ENCODE results near the gene PXYLP1.

Gene PXYLP1

DNA sequence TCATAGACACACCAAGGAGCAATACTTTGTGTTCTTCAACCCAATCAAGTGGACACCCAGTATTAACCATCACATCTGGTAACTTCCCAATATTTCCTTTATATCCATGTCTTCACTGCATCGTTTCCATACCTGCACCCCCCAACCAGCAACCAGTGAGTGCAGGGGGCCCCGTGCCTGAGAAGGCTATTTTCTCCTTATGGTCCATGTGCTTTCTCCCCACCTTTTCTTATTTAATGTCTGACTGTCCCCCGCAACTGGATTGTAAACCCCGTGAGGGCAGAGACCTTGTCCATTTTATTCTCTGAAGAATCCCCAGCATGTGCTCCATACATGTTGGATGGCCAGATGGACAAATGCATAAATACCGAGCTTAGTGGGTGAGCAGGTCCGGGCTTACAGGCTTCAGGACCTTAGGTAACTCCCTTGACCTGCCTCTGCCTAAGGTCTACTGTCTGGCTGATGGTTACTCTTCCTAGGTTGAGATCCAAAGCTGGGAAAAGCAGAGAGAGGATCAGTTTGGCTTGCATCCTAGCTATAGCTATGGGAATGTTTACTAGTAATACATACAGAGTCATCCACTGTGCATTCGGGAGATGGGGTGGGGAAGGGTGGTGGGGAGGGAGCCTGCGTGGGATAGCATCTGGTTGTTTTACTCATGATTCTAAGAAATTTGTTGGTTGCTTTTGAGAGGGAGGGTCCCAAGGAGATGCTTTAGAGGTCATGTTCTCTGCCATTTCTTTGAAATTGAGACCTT, 41.5 kb downstream of the PXYLP1 start:
- DNase-seq (ENCODE audit: low read depth in 2 of 2): no peak

DNA sequence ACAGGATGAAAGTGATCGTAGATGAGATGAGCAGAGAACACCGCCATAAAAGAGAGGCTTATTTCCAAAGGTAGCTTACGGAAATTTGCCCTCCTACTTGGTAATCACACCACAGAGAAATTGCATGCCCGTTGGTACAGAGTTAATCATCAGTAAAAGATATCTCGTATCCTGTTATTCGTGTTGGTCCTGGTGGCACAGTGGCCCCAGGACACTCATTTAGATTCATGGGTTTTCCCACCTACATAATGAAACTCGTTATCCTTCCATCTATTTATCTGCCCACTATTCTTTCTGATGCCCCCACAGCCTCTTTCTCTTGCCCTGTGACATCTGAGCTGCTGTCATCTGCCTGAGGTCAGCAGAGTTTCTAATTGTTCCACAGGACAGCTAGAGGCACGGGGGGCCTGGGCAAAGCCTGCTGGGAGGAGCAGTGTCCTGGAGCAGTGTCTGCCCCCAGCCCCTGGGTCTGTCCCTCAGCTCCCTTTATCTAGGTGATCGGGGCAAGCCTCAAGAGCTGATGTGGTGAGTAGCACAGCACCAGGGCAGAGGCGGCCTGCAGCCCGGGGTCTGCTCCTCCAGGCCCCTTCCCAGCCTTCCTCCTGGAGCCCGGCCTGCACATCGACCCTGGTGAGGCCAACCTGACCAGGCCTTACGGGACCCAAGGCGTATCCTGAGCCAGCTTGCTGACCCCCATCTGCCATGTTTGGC, 42.2 kb downstream of the PXYLP1 start:
- DNase-seq (ENCODE audit: low read depth in 2 of 2): no peak

DNA sequence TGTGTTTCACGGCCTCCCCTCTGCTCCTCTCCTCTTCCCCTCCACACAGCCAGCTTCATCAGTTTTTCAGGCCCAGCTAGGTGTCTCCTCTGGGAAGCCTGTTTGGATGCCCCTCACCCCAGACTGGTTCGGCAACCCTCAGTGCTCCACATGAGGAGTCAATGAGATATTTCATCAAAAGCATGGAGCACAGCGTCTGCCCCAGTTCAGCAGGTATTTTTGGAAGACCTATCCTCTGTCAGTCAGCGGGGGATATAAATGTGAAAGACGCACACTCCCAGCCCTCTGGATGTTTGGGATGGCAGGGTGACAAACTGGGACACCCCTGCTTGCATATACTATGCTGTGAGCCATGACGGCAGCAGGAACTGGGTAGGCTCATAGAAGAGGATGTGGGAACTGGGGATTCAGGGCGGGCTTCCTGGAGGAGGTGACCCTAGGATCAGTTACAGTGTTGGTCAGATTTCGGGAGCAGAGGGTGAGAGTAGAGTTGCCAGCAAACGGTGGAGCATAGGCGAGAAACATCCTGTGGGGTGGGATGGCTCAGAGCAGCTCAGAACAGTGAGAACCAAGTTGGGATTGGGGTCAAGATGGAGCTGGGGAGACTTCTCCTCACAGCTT, 42.9 kb downstream of the PXYLP1 start:
- no peak for DNase-seq (ENCODE audit: low read depth in 2 of 2)

DNA sequence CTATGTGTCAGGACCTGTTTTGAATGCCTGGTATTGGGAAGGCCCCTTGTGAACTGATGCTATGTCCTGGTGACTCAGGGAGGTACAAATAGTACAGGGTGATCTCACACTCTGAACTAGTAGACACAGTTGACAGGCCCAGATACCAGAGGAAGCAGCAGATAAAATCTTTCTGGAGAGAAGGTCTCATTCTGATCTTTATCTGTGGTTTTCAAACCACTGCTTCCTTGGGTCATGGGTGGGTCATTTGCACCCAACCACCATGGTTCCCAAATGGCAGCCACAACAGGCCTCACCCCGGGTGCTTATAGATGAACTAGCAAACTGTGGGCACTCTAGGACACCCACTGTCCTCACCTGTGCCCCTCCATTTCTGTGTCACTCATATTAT, 43.4 kb downstream of the PXYLP1 start:
- no peak for DNase-seq (ENCODE audit: low read depth in 2 of 2)

DNA sequence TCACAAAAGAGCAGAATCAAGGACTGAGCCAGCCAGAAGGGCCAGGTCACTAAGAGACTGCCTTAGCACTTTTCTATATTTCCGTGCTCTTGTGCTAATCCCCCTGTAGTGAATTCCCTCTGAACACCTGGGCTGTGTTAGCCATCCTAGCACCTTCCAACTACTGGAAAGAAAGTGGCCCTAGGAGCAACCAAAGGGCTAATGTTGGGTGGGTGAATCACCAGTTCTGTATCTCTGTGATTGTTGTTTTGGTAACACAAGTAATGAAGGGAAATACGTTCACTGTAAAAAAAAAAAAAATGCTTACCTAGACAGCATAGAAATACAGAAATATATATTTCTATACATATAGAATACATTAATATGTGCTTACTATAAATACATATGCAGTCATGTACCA, 43.9 kb downstream of the PXYLP1 start:
- no peak for DNase-seq (ENCODE audit: low read depth in 2 of 2)

DNA sequence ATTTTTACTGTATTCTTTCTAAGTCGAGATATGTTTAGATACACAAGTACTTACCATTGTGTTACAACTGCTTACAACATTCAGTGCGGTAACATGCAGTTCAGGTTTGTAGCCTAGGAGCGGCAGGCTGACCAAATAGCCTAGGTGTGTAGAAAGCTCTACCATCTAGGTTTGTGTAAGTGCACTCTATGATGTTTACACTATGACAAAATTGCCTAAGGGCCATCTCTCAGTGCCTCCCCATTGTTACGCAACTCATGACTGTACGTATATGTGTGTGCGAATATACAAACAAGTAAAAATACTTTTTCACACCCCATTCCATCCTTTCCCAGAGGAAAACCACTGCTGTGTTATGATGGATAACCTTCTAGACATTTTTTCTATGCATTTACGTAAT, 44.3 kb downstream of the PXYLP1 start:
- DNase-seq (ENCODE audit: low read depth in 2 of 2): no peak

DNA sequence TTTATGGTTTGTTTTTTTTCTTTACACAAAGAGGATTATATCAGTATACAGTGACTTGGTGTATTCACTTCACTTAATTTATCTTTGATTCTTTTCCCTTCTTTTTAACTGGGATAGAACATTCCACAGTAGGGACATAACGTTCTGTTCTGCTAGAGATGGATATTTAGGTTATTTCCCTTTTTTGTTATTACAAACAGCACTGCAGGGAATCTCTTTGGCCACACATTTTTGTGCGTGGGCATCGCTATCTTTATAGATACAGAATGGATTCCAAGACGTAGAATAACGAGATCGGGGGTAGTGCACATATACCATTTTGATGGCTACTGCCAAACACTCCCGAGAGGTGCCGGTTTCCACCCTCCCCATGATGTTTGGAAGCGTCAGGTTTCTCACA, 44.8 kb downstream of the PXYLP1 start:
- no peak for DNase-seq (ENCODE audit: low read depth in 2 of 2)

DNA sequence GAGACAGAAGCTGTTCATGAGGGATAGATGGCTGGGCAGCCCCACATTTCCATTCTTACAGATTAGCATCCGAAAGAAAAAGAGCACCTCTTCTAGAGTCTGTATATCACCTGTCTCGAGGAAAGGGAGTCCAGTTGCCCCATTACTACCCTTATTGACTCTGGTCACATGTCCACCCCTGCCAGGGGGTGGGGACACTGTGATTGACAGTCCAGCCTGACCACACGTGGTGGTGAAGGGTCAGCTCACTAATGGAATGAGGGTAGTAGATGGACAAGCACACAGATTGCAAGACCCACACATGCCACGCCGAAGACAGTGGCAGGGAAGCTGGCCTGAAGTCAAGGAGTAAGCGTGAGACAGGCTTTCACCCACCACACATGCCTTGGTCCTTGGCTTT, 45.8 kb downstream of the PXYLP1 start:
- DNase-seq (ENCODE audit: low read depth in 2 of 2): no peak

DNA sequence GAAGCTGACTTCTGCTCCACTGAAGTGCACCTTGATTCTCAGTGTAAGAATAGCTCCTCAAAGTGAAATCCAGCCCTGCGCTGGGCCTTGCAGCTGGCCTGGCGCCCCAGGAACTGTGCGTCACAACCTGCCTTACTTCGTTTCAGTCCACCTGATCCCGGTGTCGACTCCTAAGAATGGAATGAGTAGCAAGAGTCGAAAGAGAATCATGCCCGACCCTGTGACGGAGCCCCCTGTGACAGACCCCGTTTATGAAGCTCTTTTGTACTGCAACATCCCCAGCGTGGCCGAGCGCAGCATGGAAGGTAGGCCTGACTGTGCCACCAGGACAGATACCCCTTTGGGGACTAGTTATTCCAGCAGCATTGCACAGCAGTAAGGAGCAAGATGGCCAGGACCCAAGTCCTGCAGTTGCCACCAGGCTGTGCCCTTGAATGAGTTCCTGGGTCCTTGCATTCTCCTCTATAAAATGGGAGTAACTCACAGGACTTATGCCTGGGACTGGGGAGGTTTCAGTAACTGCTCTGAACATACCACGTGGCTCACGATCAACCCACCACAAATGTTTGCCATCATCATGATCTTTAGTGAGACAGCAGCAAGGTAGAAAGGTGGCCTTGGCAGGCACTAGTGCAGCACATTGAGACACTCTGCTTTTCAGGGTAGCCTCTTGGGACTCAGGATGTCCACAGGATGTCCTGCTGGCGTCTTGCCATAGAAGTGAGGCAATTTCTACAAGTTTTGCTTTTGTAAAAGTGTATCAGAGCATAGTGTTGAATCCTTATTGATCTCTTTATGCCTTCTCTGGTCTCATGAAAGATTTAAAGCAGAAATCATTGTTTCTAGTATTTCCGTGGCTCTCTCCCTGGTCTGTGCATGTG, 46.8 kb downstream of the PXYLP1 start:
- DNase-seq (ENCODE audit: low read depth in 2 of 2): no peak

DNA sequence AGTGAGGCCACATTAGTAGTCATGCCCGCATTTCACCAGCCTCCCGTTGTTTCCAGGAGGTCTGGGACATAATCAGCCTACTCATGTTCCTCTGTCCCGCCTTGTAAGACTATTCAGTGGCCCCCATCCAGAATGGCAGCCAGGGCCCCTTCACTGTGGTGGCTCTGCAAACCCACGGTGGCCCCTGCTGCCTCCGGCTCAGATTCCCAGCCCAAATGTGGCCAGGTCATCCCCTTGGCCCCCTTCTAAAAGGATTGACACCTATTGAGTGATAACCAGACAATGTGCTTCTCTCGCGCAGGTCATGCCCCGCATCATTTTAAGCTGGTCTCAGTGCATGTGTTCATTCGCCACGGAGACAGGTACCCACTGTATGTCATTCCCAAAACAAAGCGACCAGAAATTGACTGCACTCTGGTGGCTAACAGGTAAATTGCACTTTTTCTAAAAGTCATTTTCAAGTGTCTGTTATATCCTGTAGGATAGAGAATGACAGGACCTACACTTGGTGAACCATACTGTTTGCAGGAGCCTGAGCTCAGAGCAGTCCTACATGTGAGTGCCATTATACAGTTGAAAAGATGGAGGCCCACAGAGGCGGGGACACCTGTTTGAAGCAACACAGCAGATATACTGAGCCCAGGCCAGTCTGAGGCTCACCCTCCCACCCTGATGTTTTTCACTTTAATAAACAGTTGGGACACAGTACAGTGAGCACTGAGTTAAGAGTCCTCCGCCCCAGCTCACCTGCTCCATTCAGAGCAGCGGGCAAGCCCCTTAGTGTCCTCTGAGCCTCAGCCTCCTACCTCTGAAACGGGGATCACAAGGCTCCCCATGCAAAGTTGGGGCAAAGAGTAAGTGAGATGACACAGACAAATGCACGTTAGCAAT, 47.7 kb downstream of the PXYLP1 start:
- no peak for DNase-seq (ENCODE audit: low read depth in 2 of 2)

DNA sequence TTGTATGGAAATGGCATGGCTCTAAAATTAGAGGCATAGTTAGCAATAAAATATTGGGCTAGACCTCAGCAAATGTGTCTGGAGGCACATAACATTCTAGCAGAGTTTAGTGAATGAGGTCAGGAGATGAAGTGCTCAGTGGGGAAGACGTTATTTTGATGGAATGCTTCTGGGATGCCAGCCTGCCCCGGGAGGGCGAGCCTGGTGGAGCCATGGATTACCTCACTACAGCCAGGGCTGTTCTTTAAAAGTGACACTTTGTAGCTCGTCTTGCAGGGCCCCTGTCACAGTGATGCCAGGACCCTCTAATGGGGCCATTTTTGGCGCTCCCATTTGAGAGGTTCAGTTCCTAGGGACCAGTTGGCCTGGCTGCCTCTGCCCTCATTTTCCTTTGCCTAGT, 48.5 kb downstream of the PXYLP1 start:
- DNase-seq (ENCODE audit: low read depth in 2 of 2): no peak

DNA sequence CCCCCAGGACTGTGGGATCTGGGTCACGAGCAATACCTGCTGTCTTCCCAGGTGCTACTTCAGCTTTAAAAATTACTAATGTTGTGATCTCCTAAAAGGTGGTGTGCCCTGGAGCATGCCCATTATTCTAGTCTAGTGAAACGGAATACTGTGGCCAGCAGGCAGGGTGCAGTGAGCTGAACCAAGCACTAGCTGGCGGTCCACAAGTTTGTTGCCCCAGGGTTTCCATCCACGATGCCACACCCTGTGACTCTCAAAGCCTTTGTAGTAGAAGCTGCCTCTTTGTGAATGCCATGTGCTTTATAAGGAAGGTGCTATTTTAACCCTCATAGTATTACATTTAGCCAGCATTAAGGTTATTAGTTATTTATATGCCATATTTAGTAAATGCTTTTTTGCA, 49.1 kb downstream of the PXYLP1 start:
- no peak for DNase-seq (ENCODE audit: low read depth in 2 of 2)

DNA sequence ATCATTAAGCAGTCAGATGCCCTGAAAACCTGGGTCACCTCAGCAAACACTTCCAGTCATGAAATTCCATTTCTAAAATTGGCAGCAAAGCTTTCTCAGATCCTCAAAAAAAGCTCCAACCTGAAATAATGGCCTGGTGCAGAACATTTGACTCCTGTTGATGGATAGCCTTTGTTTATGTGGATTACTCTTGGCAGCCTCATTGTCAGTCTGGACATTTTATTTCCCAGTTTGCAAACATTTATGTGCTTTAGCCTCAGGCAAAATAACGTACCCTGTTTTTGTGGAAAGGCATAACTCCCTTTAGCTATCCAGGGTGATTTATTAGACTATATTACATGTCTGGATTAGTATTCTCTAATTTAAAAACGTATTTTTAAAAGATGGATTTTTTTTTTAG, 53.9 kb downstream of the PXYLP1 start:
- no peak for DNase-seq (ENCODE audit: low read depth in 2 of 2)

DNA sequence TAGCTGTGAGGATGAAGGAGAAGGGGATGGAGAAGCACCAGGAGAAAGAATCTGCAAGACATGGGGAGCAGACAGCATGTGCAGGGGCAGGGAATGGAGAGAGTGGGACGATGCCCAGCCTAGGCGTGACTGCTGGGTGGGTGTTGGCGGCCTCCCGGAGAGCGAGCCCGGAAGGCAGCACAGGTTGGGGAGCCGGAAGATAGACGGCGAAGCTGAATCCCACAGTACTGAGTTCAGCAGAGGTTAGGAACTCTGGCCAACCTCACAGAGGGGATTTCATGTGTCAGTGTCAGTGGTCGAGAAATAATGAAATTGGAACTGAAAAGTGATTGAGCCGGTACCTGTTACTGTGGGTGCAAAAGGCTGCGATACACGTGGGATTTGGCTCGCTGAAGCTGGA, 55.2 kb downstream of the PXYLP1 start:
- DNase-seq (ENCODE audit: low read depth in 2 of 2): no peak

DNA sequence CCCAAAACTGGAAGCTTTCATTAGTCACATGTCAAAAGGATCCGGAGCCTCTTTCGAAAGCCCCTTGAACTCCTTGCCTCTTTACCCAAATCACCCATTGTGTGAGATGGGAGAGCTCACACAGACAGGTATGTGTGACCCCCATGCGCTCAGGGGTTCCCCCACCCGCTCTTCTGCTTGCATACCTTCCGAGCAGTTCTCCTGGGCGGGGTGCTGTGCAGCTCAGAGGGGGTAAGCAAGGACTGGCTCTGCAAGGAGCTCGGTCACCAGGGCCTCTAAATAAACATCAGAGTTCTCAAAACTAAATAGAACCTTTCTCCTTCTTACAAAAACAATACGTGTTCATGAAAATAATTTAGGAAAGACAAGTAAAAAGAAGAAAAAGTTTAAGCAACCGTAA, 55.7 kb downstream of the PXYLP1 start:
- DNase-seq (ENCODE audit: low read depth in 2 of 2): no peak

DNA sequence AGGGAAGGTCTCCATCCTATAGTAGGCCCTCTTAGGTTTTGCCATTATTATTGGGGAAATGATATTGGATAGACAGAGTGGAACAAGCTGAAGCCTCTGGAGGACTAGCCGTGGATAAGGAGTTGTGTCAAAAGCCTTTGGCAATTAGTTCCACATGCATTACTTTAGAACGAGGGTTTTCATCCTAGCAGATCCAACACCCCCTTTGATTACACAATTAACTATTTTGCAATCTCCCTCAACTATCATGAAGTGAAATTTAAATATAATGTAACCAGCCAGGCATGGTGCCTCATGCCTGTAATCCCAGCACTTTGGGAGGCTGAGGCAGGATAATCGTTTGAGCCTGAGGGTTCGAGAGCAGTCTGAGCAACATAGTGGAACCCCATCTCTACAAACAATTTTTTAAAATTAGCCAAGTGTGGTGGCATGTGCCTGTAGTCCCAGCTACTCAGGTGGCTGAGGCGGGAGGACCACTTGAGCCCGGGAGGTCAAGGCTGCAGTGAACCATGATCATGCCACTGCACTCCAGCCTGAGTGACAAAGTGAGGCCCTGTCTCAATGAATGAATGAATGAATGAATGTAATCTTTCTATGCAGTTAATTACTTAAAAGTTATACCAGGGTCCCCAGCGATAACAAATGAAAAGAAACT, 56.8 kb downstream of the PXYLP1 start:
- DNase-seq (ENCODE audit: low read depth in 2 of 2): no peak

DNA sequence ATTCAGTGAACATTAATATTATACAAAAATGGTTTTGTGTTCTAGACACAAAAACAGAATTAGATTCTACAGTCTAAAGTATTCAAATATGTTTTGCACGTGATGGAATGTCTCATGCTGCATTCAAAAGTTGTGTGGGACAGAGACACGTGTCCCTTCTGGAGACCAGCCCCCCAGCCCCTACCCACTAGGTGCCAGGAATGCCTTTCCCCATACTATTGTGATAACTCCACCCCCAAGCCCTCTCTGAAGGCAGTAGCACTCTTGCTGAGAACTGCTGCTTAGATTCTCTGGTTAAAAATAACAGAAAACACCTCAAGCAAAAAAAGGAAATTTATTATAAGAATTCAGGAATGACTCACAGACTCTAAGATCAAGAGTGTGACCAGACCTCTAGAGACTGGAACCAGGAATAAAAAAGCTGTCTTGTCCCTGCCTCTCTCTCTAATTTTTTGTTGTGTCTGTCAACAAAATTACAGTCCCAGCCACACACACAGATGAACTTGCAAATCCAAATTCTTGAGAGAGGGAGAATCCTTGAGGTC, 57.7 kb downstream of the PXYLP1 start:
- no peak for DNase-seq (ENCODE audit: low read depth in 2 of 2)

DNA sequence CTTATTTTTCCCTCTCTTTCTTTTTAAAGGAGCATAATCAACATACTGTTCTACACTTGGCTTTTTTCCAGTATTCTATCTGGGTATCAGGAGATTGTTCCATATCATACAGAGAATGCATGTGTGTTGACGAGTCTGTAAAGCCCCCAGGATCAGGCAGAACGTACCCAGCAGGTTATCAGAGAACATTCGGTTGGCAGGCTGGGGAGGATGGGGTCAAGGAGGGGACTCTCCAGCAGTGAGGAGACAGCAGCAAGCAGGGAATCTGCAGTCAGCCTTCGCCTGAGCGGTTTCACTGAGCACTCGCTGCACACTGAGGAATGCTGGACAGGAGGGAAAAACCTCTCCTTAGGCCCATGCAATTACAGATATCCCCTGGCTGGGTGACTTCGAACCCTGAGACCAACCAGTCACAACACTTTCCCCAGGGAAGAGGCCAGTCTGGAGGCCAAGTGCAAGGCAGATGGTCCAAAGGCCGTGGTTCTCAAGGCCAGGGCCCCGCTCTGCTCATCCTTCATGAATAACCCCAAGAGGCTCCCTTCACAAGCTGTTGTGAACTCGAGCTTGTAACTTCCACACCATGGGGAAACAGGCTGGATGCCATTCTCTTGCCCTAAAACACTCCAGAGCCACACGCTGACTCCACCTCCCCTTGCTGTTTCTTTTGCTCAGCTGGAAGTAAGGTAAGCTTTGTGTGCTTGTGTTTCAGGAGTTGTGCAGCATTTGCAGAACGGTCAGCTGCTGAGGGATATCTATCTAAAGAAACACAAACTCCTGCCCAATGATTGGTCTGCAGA, 60.1 kb downstream of the PXYLP1 start:
- DNase-seq (ENCODE audit: low read depth in 2 of 2): no peak

DNA sequence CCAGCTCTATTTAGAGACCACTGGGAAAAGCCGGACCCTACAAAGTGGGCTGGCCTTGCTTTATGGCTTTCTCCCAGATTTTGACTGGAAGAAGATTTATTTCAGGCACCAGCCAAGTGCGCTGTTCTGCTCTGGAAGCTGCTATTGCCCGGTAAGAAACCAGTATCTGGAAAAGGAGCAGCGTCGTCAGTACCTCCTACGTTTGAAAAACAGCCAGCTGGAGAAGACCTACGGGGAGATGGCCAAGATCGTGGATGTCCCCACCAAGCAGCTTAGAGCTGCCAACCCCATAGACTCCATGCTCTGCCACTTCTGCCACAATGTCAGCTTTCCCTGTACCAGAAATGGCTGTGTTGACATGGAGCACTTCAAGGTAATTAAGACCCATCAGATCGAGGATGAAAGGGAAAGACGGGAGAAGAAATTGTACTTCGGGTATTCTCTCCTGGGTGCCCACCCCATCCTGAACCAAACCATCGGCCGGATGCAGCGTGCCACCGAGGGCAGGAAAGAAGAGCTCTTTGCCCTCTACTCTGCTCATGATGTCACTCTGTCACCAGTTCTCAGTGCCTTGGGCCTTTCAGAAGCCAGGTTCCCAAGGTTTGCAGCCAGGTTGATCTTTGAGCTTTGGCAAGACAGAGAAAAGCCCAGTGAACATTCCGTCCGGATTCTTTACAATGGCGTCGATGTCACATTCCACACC, 60.9 kb downstream of the PXYLP1 start:
- DNase-seq (ENCODE audit: low read depth in 2 of 2): no peak
